SK-N-SH treated with all-trans-retinoic acid at 6 μM for 48 hours (cell line): ENCODE data around the gene SMAD3.

ENCODE experiments used
- ATAC-seq: fragments of 200-7000 bp; cut with Tn5 transposase; 3 replicates; pipeline ENCODE4 v1.9.1; 2020; ENCODE audit warnings: mild to moderate bottlenecking, moderate library complexity
- ARNTL ChIP-seq: fragments of 450-650 bp; formaldehyde crosslinking; IDR thresholded peaks from 2 replicates; pipeline ENCODE4 v1.5.0; 2020; ENCODE audit warnings: low read depth, mild to moderate bottlenecking, moderate library complexity, borderline replicate concordance
- BACH2 ChIP-seq: fragments of 250-450 bp; sonication (Bioruptor Pico); IDR thresholded peaks from 2 replicates; pipeline ENCODE4 v1.9.0; 2021; ENCODE audit warnings: mild to moderate bottlenecking, borderline replicate concordance
- CSDC2 ChIP-seq: fragments of 250-450 bp; sonication (Bioruptor Pico); IDR thresholded peaks from 2 replicates; pipeline ENCODE4 v1.5.0; 2020; ENCODE audit warnings: mild to moderate bottlenecking, moderate library complexity
- ESRRG ChIP-seq: fragments of 250-450 bp; sonication (Bioruptor Pico); IDR thresholded peaks from 2 replicates; pipeline ENCODE4 v1.6.1; 2021; ENCODE audit warnings: mild to moderate bottlenecking
- GLIS3 ChIP-seq: fragments of 250-450 bp; sonication (Bioruptor Pico); IDR thresholded peaks from 2 replicates; pipeline ENCODE4 v1.5.0; 2020; ENCODE audit warnings: mild to moderate bottlenecking, moderate library complexity
- ISL1 ChIP-seq: fragments of 250-450 bp; sonication (Bioruptor Pico); IDR thresholded peaks from 2 replicates; pipeline ENCODE4 v2.1.2; 2022; ENCODE audit warnings: mild to moderate bottlenecking, moderate library complexity
- OSR1 ChIP-seq: fragments of 250-450 bp; sonication (Bioruptor Pico); IDR thresholded peaks from 2 replicates; pipeline ENCODE4 v1.8.0; 2022; ENCODE audit warnings: moderate library complexity, mild to moderate bottlenecking, inconsistent platforms
- PPARA ChIP-seq: fragments of 250-450 bp; sonication (Bioruptor Pico); IDR thresholded peaks from 2 replicates; pipeline ENCODE4 v1.5.0; 2020; ENCODE audit warnings: mild to moderate bottlenecking, borderline replicate concordance
- RARB ChIP-seq: fragments of 250-450 bp; sonication (Bioruptor Pico); IDR thresholded peaks from 2 replicates; pipeline ENCODE4 v1.8.0; 2021; ENCODE audit warnings: mild to moderate bottlenecking, moderate library complexity
- SNAI2 ChIP-seq: fragments of 250-450 bp; sonication (Bioruptor Pico); IDR thresholded peaks from 2 replicates; pipeline ENCODE4 v1.5.0; 2020; ENCODE audit warnings: mild to moderate bottlenecking, moderate library complexity
- TCF4 ChIP-seq: fragments of 250-450 bp; sonication (Bioruptor Pico); IDR thresholded peaks from 2 replicates; pipeline ENCODE4 v1.8.0; 2021; ENCODE audit warnings: mild to moderate bottlenecking, moderate library complexity, borderline replicate concordance
- TOX ChIP-seq: fragments of 250-450 bp; sonication (Bioruptor Pico); IDR thresholded peaks from 2 replicates; pipeline ENCODE4 v1.8.0; 2021; ENCODE audit warnings: mild to moderate bottlenecking, moderate library complexity, borderline replicate concordance
- ZC3H10 ChIP-seq: fragments of 250-450 bp; sonication (Bioruptor Pico); IDR thresholded peaks from 2 replicates; pipeline ENCODE4 v1.5.1; 2021; ENCODE audit warnings: mild to moderate bottlenecking, moderate library complexity
- ZFP3 ChIP-seq: fragments of 250-450 bp; sonication (Bioruptor Pico); IDR thresholded peaks from 2 replicates; pipeline ENCODE4 v1.5.0; 2020; ENCODE audit warnings: mild to moderate bottlenecking, moderate library complexity
- ZFP30 ChIP-seq: fragments of 450-650 bp; formaldehyde crosslinking; IDR thresholded peaks from 2 replicates; pipeline ENCODE4 v1.5.0; 2022; ENCODE audit warnings: mild to moderate bottlenecking, moderate library complexity
- ZNF565 ChIP-seq: fragments of 450-650 bp; formaldehyde crosslinking; conservative IDR thresholded peaks from 2 replicates; pipeline ENCODE4 v1.5.0; 2020; ENCODE audit warnings: low read depth, mild to moderate bottlenecking, moderate library complexity
- ZNF70 ChIP-seq: fragments of 450-650 bp; formaldehyde crosslinking; IDR thresholded peaks from 2 replicates; pipeline ENCODE4 v1.5.0; 2020; ENCODE audit warnings: mild to moderate bottlenecking, moderate library complexity
- ZNF8 ChIP-seq: fragments of 450-650 bp; formaldehyde crosslinking; IDR thresholded peaks from 2 replicates; pipeline ENCODE4 v1.5.0; 2020; ENCODE audit warnings: mild to moderate bottlenecking, moderate library complexity
- TF ChIP-seq, protein P1 (sequence below): fragments of 250-450 bp; sonication (Bioruptor Pico); IDR thresholded peaks from 2 replicates; pipeline ENCODE4 v1.8.0; 2020; ENCODE audit warnings: mild to moderate bottlenecking, moderate library complexity, borderline replicate concordance
- TF ChIP-seq, protein P2 (sequence below): fragments of 250-450 bp; sonication (Bioruptor Pico); IDR thresholded peaks from 2 replicates; pipeline ENCODE4 v1.5.1; 2021; ENCODE audit warnings: mild to moderate bottlenecking, moderate library complexity
- TF ChIP-seq, protein P3 (sequence below): fragments of 250-450 bp; sonication (Bioruptor Pico); IDR thresholded peaks from 2 replicates; pipeline ENCODE4 v1.8.0; 2021; ENCODE audit warnings: low read depth, mild to moderate bottlenecking, moderate library complexity, borderline replicate concordance
- TF ChIP-seq, protein P4 (sequence below): fragments of 250-450 bp; sonication (Bioruptor Pico); IDR thresholded peaks from 2 replicates; pipeline ENCODE4 v1.5.1; 2020; ENCODE audit warnings: low read depth, mild to moderate bottlenecking, moderate library complexity
- TF ChIP-seq, protein P5 (sequence below): fragments of 250-450 bp; sonication (Bioruptor Pico); IDR thresholded peaks from 2 replicates; pipeline ENCODE4 v1.5.0; 2020; ENCODE audit warnings: mild to moderate bottlenecking, moderate library complexity

SMAD3 gene

DNA sequence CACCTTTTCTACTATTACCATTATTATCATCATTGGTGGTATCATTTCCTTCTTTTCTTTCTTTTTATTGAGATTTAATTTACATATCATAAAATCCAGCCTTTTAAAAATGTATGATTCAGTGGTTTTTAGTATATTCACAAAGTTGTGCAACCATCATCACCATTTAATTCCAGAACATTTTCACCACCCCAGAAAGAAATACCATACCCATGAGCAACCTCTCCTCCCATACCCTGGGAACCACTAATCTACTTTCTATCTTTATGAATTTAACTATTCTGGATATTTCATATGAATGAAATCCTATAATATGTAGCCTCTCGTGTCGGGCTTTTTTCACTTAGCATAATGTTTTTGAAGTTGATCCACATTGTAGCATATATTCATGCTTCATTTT, 159.9 kb downstream of the SMAD3 start:
- TF ChIP-seq ARNTL (no peak), ZFP30 (no peak), ZFP3 (CRISPR knock-in tag) (no peak), RARB (CRISPR knock-in tag) (no peak), ESRRG (no peak), ZNF70 (CRISPR knock-in tag) (no peak), TCF4 (CRISPR knock-in tag) (no peak), TOX (CRISPR knock-in tag) (no peak), BACH2 (CRISPR knock-in tag) (no peak), CSDC2 (CRISPR knock-in tag) (no peak), ZNF565 (CRISPR knock-in tag) (no peak), ZNF8 (CRISPR knock-in tag) (no peak), PPARA (CRISPR knock-in tag) (no peak)
- TF ChIP-seq, protein P1, sequence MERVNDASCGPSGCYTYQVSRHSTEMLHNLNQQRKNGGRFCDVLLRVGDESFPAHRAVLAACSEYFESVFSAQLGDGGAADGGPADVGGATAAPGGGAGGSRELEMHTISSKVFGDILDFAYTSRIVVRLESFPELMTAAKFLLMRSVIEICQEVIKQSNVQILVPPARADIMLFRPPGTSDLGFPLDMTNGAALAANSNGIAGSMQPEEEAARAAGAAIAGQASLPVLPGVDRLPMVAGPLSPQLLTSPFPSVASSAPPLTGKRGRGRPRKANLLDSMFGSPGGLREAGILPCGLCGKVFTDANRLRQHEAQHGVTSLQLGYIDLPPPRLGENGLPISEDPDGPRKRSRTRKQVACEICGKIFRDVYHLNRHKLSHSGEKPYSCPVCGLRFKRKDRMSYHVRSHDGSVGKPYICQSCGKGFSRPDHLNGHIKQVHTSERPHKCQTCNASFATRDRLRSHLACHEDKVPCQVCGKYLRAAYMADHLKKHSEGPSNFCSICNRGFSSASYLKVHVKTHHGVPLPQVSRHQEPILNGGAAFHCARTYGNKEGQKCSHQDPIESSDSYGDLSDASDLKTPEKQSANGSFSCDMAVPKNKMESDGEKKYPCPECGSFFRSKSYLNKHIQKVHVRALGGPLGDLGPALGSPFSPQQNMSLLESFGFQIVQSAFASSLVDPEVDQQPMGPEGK (CRISPR knock-in tag), result no peak
- TF ChIP-seq, protein P2, sequence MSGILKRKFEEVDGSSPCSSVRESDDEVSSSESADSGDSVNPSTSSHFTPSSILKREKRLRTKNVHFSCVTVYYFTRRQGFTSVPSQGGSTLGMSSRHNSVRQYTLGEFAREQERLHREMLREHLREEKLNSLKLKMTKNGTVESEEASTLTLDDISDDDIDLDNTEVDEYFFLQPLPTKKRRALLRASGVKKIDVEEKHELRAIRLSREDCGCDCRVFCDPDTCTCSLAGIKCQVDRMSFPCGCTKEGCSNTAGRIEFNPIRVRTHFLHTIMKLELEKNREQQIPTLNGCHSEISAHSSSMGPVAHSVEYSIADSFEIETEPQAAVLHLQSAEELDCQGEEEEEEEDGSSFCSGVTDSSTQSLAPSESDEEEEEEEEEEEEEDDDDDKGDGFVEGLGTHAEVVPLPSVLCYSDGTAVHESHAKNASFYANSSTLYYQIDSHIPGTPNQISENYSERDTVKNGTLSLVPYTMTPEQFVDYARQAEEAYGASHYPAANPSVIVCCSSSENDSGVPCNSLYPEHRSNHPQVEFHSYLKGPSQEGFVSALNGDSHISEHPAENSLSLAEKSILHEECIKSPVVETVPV (CRISPR knock-in tag), result no peak
- TF ChIP-seq, protein P3, sequence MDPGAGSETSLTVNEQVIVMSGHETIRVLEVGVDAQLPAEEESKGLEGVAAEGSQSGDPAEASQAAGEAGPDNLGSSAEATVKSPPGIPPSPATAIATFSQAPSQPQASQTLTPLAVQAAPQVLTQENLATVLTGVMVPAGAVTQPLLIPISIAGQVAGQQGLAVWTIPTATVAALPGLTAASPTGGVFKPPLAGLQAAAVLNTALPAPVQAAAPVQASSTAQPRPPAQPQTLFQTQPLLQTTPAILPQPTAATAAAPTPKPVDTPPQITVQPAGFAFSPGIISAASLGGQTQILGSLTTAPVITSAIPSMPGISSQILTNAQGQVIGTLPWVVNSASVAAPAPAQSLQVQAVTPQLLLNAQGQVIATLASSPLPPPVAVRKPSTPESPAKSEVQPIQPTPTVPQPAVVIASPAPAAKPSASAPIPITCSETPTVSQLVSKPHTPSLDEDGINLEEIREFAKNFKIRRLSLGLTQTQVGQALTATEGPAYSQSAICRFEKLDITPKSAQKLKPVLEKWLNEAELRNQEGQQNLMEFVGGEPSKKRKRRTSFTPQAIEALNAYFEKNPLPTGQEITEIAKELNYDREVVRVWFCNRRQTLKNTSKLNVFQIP (CRISPR knock-in tag), result no peak
- TF ChIP-seq, protein P4, sequence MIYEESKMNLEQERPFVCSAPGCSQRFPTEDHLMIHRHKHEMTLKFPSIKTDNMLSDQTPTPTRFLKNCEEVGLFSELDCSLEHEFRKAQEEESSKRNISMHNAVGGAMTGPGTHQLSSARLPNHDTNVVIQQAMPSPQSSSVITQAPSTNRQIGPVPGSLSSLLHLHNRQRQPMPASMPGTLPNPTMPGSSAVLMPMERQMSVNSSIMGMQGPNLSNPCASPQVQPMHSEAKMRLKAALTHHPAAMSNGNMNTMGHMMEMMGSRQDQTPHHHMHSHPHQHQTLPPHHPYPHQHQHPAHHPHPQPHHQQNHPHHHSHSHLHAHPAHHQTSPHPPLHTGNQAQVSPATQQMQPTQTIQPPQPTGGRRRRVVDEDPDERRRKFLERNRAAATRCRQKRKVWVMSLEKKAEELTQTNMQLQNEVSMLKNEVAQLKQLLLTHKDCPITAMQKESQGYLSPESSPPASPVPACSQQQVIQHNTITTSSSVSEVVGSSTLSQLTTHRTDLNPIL (CRISPR knock-in tag), result no peak
- TF ChIP-seq, protein P5, sequence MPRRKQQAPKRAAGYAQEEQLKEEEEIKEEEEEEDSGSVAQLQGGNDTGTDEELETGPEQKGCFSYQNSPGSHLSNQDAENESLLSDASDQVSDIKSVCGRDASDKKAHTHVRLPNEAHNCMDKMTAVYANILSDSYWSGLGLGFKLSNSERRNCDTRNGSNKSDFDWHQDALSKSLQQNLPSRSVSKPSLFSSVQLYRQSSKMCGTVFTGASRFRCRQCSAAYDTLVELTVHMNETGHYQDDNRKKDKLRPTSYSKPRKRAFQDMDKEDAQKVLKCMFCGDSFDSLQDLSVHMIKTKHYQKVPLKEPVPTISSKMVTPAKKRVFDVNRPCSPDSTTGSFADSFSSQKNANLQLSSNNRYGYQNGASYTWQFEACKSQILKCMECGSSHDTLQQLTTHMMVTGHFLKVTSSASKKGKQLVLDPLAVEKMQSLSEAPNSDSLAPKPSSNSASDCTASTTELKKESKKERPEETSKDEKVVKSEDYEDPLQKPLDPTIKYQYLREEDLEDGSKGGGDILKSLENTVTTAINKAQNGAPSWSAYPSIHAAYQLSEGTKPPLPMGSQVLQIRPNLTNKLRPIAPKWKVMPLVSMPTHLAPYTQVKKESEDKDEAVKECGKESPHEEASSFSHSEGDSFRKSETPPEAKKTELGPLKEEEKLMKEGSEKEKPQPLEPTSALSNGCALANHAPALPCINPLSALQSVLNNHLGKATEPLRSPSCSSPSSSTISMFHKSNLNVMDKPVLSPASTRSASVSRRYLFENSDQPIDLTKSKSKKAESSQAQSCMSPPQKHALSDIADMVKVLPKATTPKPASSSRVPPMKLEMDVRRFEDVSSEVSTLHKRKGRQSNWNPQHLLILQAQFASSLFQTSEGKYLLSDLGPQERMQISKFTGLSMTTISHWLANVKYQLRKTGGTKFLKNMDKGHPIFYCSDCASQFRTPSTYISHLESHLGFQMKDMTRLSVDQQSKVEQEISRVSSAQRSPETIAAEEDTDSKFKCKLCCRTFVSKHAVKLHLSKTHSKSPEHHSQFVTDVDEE, result no peak
- ATAC-seq, result no peak

DNA sequence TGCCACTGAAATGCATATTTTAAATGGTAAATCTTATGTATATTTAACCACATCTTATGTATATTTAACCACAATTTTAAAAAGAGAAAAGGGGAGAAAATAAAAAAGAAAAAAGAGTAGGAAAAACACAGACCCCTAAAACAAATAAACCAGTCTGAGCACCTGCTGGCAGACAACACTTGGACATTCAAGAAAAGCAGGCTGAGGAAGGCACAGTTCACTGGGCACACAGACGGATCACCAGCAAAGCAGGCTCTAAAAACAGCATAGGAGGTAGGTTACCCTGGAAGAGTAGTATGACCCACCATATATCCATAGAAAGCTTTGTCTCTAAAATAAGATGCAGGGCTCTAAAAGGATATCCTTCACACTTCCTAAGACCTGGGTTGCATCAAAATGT, 162.0 kb downstream of the SMAD3 start:
- TF ChIP-seq ISL1 (CRISPR knock-in tag), result no peak
- TF ChIP-seq ZFP30, result no peak
- TF ChIP-seq ESRRG, result no peak
- TF ChIP-seq, protein P4 (CRISPR knock-in tag), result no peak
- no peak for TF ChIP-seq ZNF565 (CRISPR knock-in tag)
- no peak for TF ChIP-seq TOX (CRISPR knock-in tag)
- no peak for TF ChIP-seq RARB (CRISPR knock-in tag)
- TF ChIP-seq BACH2 (CRISPR knock-in tag), result no peak
- TF ChIP-seq ZNF70 (CRISPR knock-in tag), result no peak
- no peak for TF ChIP-seq GLIS3 (CRISPR knock-in tag)
- TF ChIP-seq, protein P5, result no peak
- TF ChIP-seq ARNTL, result no peak
- no peak for TF ChIP-seq ZC3H10 (CRISPR knock-in tag)
- TF ChIP-seq, protein P2 (CRISPR knock-in tag), result no peak
- no peak for TF ChIP-seq OSR1 (CRISPR knock-in tag)
- no peak for TF ChIP-seq CSDC2 (CRISPR knock-in tag)
- TF ChIP-seq ZFP3 (CRISPR knock-in tag), result no peak
- TF ChIP-seq PPARA (CRISPR knock-in tag), result no peak
- no peak for TF ChIP-seq SNAI2 (CRISPR knock-in tag)
- no peak for ATAC-seq
